Activated naive CD4-positive, alpha-beta T cell treated with anti-CD3 and anti-CD28 coated beads for 36 hours (primary cell): ENCODE results near the gene SCAMP1. TPM values are rescaled to one million over a fixed set of nuclear protein-coding genes. Genes with fewer than 3 reads are reported as not detected.

Experiments used
- CTCF ChIA-PET: fragments of 350-600 bp; sonication (Branson Sonifier 250); formaldehyde crosslinking; loops from one replicate; lab custom pipeline; 2021; ENCODE audit warnings: antibody characterized with exemption; lab: Charles Lee
- DNase-seq: peaks from one replicate; pipeline ENCODE4 v3.0.0-alpha.2; 2020
- H3K27ac Mint-ChIP-seq: one replicate; pipeline ENCODE4 v1.8.0; 2021; ENCODE audit warnings: mild to moderate bottlenecking, mixed read lengths
- H3K27me3 Mint-ChIP-seq: one replicate; pipeline ENCODE4 v1.8.0; 2021; ENCODE audit warnings: low read depth, mixed read lengths
- H3K36me3 Mint-ChIP-seq: one replicate; pipeline ENCODE4 v1.8.0; 2021; ENCODE audit warnings: low read depth, mixed read lengths
- H3K4me1 Mint-ChIP-seq: one replicate; pipeline ENCODE4 v1.8.0; 2021; ENCODE audit warnings: low read depth, mixed read lengths
- H3K4me3 Mint-ChIP-seq: one replicate; pipeline ENCODE4 v1.8.0; 2021; ENCODE audit warnings: mild to moderate bottlenecking, moderate library complexity, mixed read lengths
- H3K9me3 Mint-ChIP-seq: one replicate; pipeline ENCODE4 v1.8.0; 2021; ENCODE audit warnings: mixed read lengths
- intact Hi-C: fragments of 100-400 bp; cut with micrococcal nuclease; formaldehyde crosslinking; loops from one replicate; pipeline ENCODE4 v1.15.1; 2023
- total RNA-seq, 2 experiments: library from RNA; stranded (reverse); gene quantifications; one replicate each; pipeline ENCODE4 v1.2.3, GENCODE V29; 2021

Gene SCAMP1
- total RNA-seq, 2 experiments from 2014 or later = 9.7 to 10.3 TPM

GRCh38 chr5:78513441-78513840, 153.0 kb downstream of the SCAMP1 start:
- Mint-ChIP-seq H3K27me3 (peaks cover 58% of the 10 kb centered on the region), H3K4me3 (no peak overlapping the region), H3K36me3 (no peaks in the 10 kb centered on the region), H3K4me1 (peaks cover 5% of the 10 kb centered on the region), H3K27ac (no peak overlapping the region), H3K9me3 (no peaks in the 10 kb centered on the region)
- CTCF ChIA-PET = no interaction called here
- DNase-seq = no peak
- intact Hi-C loops = no loop called here

DNA sequence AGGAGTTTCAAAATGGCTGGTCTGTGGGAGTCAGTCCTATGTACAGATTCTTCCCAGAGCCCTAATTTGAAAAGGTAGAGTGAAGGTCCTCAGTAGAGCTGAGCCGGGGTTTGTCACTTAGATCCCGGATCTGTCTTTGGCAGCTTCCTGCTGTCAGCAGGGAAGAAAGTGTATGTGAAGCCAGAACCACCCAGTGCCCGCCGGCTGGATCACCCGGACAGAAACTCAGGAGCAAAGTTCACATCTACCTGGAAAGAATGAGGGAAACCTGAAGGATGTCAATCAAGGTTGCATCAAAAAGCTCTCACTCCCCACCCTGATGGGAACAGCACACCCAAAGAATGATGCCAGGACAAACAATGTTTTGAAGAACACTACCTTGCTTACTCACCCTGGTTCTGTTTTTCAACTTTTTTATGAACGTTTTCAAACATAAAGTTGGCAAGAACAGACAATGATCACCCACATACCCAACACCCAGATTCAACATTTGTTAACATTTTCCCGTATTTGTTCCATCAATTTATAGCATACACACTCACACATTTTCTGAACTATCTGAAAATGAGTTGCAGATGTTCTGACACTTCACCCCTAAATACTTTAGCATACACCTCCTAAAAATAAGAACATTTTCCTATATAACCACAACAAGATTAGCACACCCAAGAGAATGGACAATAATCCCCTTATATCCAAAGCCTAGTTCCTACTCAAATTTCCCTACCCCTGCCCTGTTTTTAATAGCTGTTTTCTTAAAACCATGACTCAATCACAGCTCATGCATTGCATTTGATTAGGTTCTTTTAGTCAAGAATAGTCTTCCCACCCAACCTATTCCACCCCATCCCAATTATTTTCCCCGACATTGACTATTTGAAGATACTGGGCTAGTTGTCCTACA, 154.3 kb downstream of the SCAMP1 start:
- intact Hi-C loops = no loop called here
- peaks cover 55% of the 10 kb centered on the region for H3K27me3 Mint-ChIP-seq
- no peak overlapping the region for H3K27ac Mint-ChIP-seq

DNA sequence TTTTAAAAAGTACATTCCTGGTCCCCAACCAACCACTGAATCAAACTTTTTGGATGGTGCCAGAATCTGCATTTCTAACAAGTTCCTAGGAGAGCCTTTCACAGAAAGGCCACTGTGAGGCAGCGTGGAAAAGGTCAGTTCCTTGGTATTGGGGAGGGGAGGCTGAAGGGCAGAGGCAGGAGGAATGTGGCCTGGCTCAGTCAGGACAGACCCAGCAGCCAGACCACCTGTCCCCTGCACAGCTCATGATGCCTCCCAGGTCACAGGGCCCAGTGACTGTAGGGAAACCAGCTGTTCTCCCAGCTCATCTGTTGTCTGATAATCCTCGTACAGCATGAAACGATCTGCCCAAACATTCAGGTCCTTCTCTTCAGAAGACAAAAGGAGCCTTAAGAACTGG, 155.3 kb downstream of the SCAMP1 start:
- Mint-ChIP-seq H3K27me3 (peaks cover 57% of the 10 kb centered on the region), H3K4me1 (no peaks in the 10 kb centered on the region), H3K9me3 (no peaks in the 10 kb centered on the region), H3K27ac (no peak overlapping the region), H3K4me3 (no peak overlapping the region), H3K36me3 (no peaks in the 10 kb centered on the region)
- no peak for DNase-seq
- intact Hi-C loops = no loop called here
- CTCF ChIA-PET = no interaction called here

More for the DNA sequence above, 154.3 kb downstream of the SCAMP1 start:
- CTCF ChIA-PET = no interaction called here
- Mint-ChIP-seq H3K36me3 (no peaks in the 10 kb centered on the region), H3K9me3 (no peaks in the 10 kb centered on the region), H3K4me1 (peaks cover under 1% of the 10 kb centered on the region), H3K4me3 (no peak overlapping the region)
- DNase-seq = no peak

GRCh38 chr5:78518365-78519197, 158.2 kb downstream of the SCAMP1 start:
- Mint-ChIP-seq H3K36me3 (no peaks in the 10 kb centered on the region), H3K9me3 (no peaks in the 10 kb centered on the region), H3K27ac (no peak overlapping the region), H3K4me3 (no peak overlapping the region), H3K4me1 (no peaks in the 10 kb centered on the region), H3K27me3 (peaks cover 48% of the 10 kb centered on the region)
- no peak for DNase-seq
- intact Hi-C loops = no loop called here
- CTCF ChIA-PET = no interaction called here

DNA sequence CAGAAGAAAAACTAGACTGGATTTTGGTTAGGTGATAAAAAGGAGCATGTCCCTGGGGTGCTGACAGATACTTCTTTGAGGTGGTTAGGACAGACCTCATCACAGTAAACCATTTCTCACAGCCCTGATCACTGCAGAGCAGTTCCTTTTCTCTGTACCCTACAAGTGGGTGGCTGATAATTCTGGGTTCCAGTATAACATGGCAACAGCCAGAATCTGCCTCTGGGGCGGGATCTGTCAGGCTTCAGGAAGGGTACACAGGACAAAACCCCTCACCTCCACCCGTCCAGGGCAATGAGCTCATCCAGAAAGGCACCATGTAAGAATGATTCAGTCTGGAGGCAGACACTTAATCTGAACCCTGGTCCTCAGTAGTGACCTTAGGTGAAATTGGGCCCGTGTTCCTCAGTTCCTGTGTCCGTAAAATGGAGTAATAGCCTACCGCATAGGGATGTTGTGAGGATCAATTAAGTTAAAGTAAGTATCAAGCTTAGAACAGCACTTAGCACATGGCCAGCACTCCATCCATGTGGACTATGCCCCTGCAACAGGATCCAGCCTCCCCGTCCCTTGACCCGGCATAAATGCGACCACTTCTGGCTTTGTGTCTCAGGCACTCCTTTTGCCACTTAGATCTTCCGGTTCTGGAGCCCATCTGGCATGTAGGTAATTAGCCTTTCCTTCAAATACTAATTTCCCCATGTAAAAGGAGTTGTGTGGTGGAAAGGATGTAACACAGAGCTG, 159.0 kb downstream of the SCAMP1 start:
- no peak for DNase-seq
- CTCF ChIA-PET = no interaction called here
- Mint-ChIP-seq H3K9me3 (no peaks in the 10 kb centered on the region), H3K4me3 (no peak overlapping the region), H3K27me3 (peaks cover 50% of the 10 kb centered on the region), H3K36me3 (no peaks in the 10 kb centered on the region), H3K4me1 (no peaks in the 10 kb centered on the region), H3K27ac (no peak overlapping the region)
- intact Hi-C loops = no loop called here

DNA sequence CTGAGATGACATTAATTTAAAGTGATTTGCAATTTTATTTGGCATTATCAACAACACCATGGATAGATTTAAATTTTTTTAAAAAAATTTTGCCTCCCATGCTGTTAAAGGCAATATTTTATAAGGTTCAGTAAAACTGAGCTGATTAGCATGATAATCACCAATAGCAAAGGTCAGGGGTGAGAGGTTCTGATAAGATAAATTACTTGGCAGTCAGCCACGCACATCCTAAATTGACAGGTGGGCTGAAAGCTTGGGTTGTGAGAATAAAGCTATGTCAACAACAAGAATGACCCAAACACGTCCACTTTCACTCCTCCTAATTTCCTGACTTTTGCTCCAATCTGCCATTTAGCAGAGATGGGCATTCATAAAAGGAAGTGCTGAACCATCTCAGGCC, 161.0 kb downstream of the SCAMP1 start:
- H3K36me3 Mint-ChIP-seq = no peaks in the 10 kb centered on the region
- no peak overlapping the region for H3K27ac Mint-ChIP-seq
- CTCF ChIA-PET = interaction anchor here (0.9 kb wide), 1 partner anchor 12 kb away, joined by 3 read pairs; no protein-coding TSS in a partner anchor
- H3K9me3 Mint-ChIP-seq = no peaks in the 10 kb centered on the region
- no peaks in the 10 kb centered on the region for H3K4me1 Mint-ChIP-seq
- intact Hi-C loops = no loop called here
- DNase-seq = no peak
- H3K27me3 Mint-ChIP-seq = peaks cover 39% of the 10 kb centered on the region
- H3K4me3 Mint-ChIP-seq = no peak overlapping the region

DNA sequence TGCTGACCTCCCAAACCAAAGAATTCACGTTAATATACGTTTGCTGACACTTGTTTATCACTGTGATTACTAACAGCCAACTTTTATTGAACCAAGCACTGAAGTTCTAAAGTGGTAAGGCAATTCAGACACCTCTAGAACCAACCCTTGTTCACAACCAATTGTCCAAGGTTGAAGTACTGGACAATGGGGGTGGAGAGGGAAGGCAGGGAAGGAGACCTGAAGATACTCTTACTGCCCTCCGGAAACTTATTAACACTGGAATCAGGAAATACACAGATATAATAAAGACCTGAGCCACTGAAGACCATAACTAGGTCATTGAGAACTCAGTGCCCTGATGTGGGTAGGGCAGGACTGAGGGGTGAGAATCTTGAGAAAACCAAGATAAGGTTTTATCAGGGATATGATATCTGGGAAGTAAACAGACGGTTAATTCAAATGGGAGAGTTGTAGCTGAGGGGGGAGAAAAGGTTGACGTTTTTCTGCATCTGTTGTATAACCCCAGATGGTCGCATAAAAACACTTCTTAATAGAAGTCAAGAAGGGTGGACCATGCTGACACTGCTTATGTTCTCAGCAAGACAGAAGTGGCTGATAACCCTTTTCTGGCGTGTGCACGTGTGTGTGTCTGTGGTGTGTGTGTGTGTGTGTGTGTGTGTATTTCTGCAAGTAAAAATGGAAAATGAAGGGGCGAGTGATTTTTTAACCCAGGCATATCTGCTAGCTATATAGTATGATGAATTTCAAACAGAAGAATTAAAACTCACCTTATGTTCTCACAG, 162.3 kb downstream of the SCAMP1 start:
- H3K4me1 Mint-ChIP-seq = no peaks in the 10 kb centered on the region
- no peaks in the 10 kb centered on the region for H3K36me3 Mint-ChIP-seq
- DNase-seq = no peak
- no peak overlapping the region for H3K4me3 Mint-ChIP-seq
- H3K9me3 Mint-ChIP-seq = no peaks in the 10 kb centered on the region
- H3K27ac Mint-ChIP-seq = no peak overlapping the region
- CTCF ChIA-PET = no interaction called here
- intact Hi-C loops = no loop called here
- H3K27me3 Mint-ChIP-seq = peaks cover 32% of the 10 kb centered on the region

DNA sequence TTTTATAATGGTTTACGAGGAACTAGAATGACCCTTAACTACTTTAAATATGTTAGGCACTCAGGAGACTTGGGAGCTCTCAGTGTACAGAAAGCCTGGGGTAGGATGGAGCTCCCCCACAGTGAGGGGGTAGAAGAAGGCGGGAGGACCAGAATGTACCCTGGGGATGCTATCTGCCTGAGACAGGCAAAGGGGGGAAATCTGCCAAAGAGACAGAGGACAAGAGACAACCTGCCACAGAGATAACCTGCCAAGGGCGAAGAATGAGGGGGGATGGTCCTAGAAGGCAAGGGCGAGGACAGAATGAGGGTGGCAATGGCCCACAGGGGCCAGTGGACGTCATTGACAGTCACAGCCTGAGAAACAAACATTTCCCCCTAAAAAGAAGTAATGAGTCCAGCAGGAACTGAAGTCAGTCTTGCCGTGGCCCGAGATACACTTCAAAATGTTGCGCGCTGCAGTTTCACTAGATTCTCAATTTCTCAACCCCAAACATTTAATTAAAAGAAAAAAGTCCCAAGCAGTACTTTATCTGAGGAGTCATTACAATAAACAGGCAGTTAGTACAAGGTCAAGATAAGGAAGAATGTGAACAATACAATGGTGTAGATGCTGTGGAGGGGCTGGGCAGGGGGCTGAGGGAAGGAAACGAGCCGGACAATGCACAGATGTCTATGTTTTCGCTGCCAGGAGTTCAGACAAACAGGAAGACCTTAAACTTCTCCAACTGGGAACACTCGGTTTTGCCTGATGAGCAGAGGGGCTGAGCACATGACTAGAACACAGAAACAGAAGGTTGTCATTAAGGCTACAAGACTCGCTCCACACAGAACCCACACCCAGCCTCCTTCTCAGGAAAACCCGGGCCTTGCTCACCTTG, 163.1 kb downstream of the SCAMP1 start:
- Mint-ChIP-seq H3K4me3 (no peak overlapping the region), H3K27ac (no peak overlapping the region), H3K9me3 (no peaks in the 10 kb centered on the region), H3K4me1 (no peaks in the 10 kb centered on the region), H3K36me3 (no peaks in the 10 kb centered on the region), H3K27me3 (peaks cover 26% of the 10 kb centered on the region)
- CTCF ChIA-PET = no interaction called here
- no peak for DNase-seq
- intact Hi-C loops = no loop called here

DNA sequence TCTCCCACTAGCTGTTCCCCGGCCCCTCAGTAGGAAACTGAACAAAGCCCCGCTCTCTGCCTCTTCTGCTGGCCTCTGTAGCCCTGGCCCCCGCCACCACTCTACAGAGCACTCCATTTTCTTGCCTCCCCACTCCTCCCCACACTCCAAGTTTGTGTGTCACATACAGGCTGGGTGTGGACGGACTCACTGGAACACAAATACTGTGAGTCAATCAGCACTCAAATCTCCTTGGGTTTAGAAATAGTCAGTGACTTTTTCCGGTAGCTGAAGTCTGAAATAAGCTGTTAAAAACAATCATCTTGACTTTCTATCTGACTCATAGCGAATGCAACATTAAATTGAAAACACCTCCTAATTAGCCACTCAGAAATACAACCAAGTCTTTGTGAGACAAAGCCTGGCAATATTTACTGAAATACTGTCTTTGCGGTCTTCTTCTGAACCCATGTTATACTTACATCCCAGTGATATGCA, 165.7 kb downstream of the SCAMP1 start:
- DNase-seq = no peak
- Mint-ChIP-seq H3K27me3 (peaks cover 10% of the 10 kb centered on the region), H3K27ac (no peak overlapping the region), H3K36me3 (no peaks in the 10 kb centered on the region), H3K4me1 (no peaks in the 10 kb centered on the region), H3K9me3 (no peaks in the 10 kb centered on the region), H3K4me3 (no peak overlapping the region)
- intact Hi-C loops = no loop called here
- CTCF ChIA-PET = no interaction called here

- DNase-seq = no peak
- H3K4me3 Mint-ChIP-seq = no peak overlapping the region
- no peaks in the 10 kb centered on the region for H3K9me3 Mint-ChIP-seq
- no peak overlapping the region for H3K27ac Mint-ChIP-seq
- peaks cover 7% of the 10 kb centered on the region for H3K27me3 Mint-ChIP-seq
- no peaks in the 10 kb centered on the region for H3K36me3 Mint-ChIP-seq
- H3K4me1 Mint-ChIP-seq = no peaks in the 10 kb centered on the region
- CTCF ChIA-PET = interaction anchor here (0.6 to 0.7 kb wide), 3 partner anchors 46 to 372 kb away, joined by 3 to 5 read pairs (median 4); no protein-coding TSS in a partner anchor
- intact Hi-C loops = no loop called here
Measured at GRCh38 chr5:78527054-78527859, 166.8 kb downstream of the SCAMP1 start.
